A673 (cell line): ENCODE results near the gene BMP8B. TPM values are rescaled to one million over a fixed set of nuclear protein-coding genes. Genes with fewer than 3 reads are reported as not detected.
"Not testable (repeated sequence)": the region's sequence is repeated elsewhere in the genome, so short reads cannot be mapped to it uniquely, and the experiment has no call there.

ENCODE experiments used
- BruUV-seq: library from RNA; stranded (reverse); fragments of 400-500 nt; replicated peaks from 2 replicates; lab custom pipeline; 2021; lab: Mats Ljungman, UMichigan
- CTCF ChIA-PET: fragments of 300-600 bp; sonication (Branson Sonifier 250); formaldehyde crosslinking; loops from one replicate; lab custom pipeline; 2022; ENCODE audit warnings: antibody characterized with exemption; lab: Charles Lee
- POLR2A ChIA-PET: fragments of 300-600 bp; sonication (Branson Sonifier 250); formaldehyde crosslinking; loops from one replicate; lab custom pipeline; 2022; ENCODE audit warnings: antibody characterized with exemption; ENCODE audit not compliant: low non-redundant PET; lab: Charles Lee
- DNase-seq: peaks from one replicate; pipeline ENCODE4 v3.0.0-alpha.2; 2015; ENCODE audit warnings: low spot score
- H3K27ac ChIP-seq: fragments of 200-600 bp; sonication (generic); 2 replicates; pipeline ENCODE4 v1.5.1; 2016; ENCODE audit warnings: mixed run types, low read depth, mild to moderate bottlenecking, mixed read lengths, antibody characterized with exemption, low read length; ENCODE audit not compliant: poor library complexity, severe bottlenecking
- H3K27me3 ChIP-seq: fragments of 200-600 bp; sonication (generic); replicated peaks from 2 replicates; pipeline ENCODE4 v1.6.1; 2017; ENCODE audit warnings: mixed run types, low read depth, mild to moderate bottlenecking, mixed read lengths, antibody characterized with exemption, low read length; ENCODE audit not compliant: insufficient read depth, poor library complexity
- H3K36me3 ChIP-seq: fragments of 200-600 bp; sonication (generic); 2 replicates; pipeline ENCODE4 v1.6.1; 2016; ENCODE audit warnings: mixed run types, mild to moderate bottlenecking, mixed read lengths, antibody characterized with exemption, low read length; ENCODE audit not compliant: insufficient read depth, poor library complexity, severe bottlenecking
- H3K4me1 ChIP-seq: fragments of 200-600 bp; sonication (generic); 2 replicates; pipeline ENCODE4 v1.6.1; 2017; ENCODE audit warnings: mixed run types, mild to moderate bottlenecking, mixed read lengths, antibody characterized with exemption, low read length; ENCODE audit not compliant: insufficient read depth, poor library complexity, severe bottlenecking
- H3K4me3 ChIP-seq: fragments of 200-600 bp; sonication (generic); 2 replicates; pipeline ENCODE4 v1.5.1; 2016; ENCODE audit warnings: low read depth, mixed run types, mild to moderate bottlenecking, mixed read lengths, low read length; ENCODE audit not compliant: poor library complexity, severe bottlenecking
- H3K9me3 ChIP-seq: fragments of 200-600 bp; sonication (generic); 2 replicates; pipeline ENCODE4 v1.6.1; 2016; ENCODE audit warnings: mixed run types, low read depth, mild to moderate bottlenecking, mixed read lengths, antibody characterized with exemption, low read length; ENCODE audit not compliant: poor library complexity, severe bottlenecking
- CTCF ChIP-seq: fragments of 300-800, 200-600 bp; sonication (generic); conservative IDR thresholded peaks from 2 replicates; pipeline ENCODE4 v1.5.1; 2017; ENCODE audit warnings: low read depth, mild to moderate bottlenecking, antibody characterized with exemption, low read length, moderate library complexity, mixed read lengths
- EZH2 ChIP-seq: fragments of 200-600 bp; sonication (generic); IDR thresholded peaks from 2 replicates; pipeline ENCODE4 v1.6.1; 2017; ENCODE audit warnings: borderline replicate concordance, low read depth, mild to moderate bottlenecking, mixed read lengths, antibody characterized with exemption, low read length; ENCODE audit not compliant: poor library complexity, severe bottlenecking
- intact Hi-C: fragments of 100-400 bp; cut with micrococcal nuclease; formaldehyde crosslinking; loops from one replicate; pipeline ENCODE4 v1.10.0; 2022; ENCODE audit not compliant: unreplicated experiment
- total RNA-seq: library from RNA; stranded (reverse); gene quantifications from 2 replicates; pipeline ENCODE4 v1.2.3, GENCODE V29; 2021

The BMP8B gene
- total RNA-seq, 1 experiment from 2014 or later = 0.06 TPM

- POLR2A ChIA-PET = no interaction called here
- DNase-seq = no peak
- no peak overlapping the region for H3K4me3 ChIP-seq
- no peak for TF ChIP-seq EZH2
- no peak for TF ChIP-seq CTCF
- no peaks in the 10 kb centered on the region for H3K36me3 ChIP-seq
- no peaks in the 10 kb centered on the region for H3K4me1 ChIP-seq
- CTCF ChIA-PET = no interaction called here
- H3K9me3 ChIP-seq = no peaks in the 10 kb centered on the region
- no TSS peak for BruUV-seq
- H3K27ac ChIP-seq = no peak overlapping the region
- peaks cover 28% of the 10 kb centered on the region for H3K27me3 ChIP-seq
- intact Hi-C loops = loop anchor here (10.0 kb wide), 1 partner anchor 187 kb away; no protein-coding TSS in a partner anchor
Measured at GRCh38 chr1:39791838-39792237, 3.2 kb upstream of the BMP8B start.

GRCh38 chr1:39789571-39790110, 976 bp upstream of the BMP8B start:
- DNase-seq = no peak
- H3K4me1 ChIP-seq = no peaks in the 10 kb centered on the region
- H3K36me3 ChIP-seq = no peaks in the 10 kb centered on the region
- H3K27ac ChIP-seq = no peak overlapping the region
- TF ChIP-seq CTCF = no peak
- TF ChIP-seq EZH2 = no peak
- H3K27me3 ChIP-seq = peaks cover 28% of the 10 kb centered on the region
- CTCF ChIA-PET = no interaction called here
- no TSS peak for BruUV-seq
- H3K4me3 ChIP-seq = peak overlapping the region; percentile 43
- intact Hi-C loops = loop anchor here (10.0 kb wide), 1 partner anchor 185 kb away; no protein-coding TSS in a partner anchor
- H3K9me3 ChIP-seq = no peaks in the 10 kb centered on the region
- POLR2A ChIA-PET = no interaction called here

GRCh38 chr1:39788426-39788757, 273 bp downstream of the BMP8B start:
- no peak for DNase-seq
- H3K4me1 ChIP-seq = no peaks in the 10 kb centered on the region
- H3K27me3 ChIP-seq = peaks cover 28% of the 10 kb centered on the region
- no peaks in the 10 kb centered on the region for H3K36me3 ChIP-seq
- BruUV-seq = no TSS peak
- CTCF ChIA-PET = no interaction called here
- TF ChIP-seq EZH2 (no peak), CTCF (no peak)
- H3K4me3 ChIP-seq = peak overlapping the region; percentile 43
- intact Hi-C loops = no loop called here
- H3K9me3 ChIP-seq = no peaks in the 10 kb centered on the region
- POLR2A ChIA-PET = no interaction called here
- no peak overlapping the region for H3K27ac ChIP-seq

- H3K27me3 ChIP-seq = peaks cover 28% of the 10 kb centered on the region
- POLR2A ChIA-PET, BruUV-seq, H3K36me3 ChIP-seq, H3K27ac ChIP-seq, intact Hi-C loops, CTCF ChIA-PET, H3K4me1 ChIP-seq, H3K9me3 ChIP-seq, DNase-seq, H3K4me3 ChIP-seq: not testable (repeated sequence)
Measured at GRCh38 chr1:39787964-39788363, 701 bp downstream of the BMP8B start.
